Measurements from ENCODE around the gene GPN2.
"Not testable (repeated sequence)": the region's sequence is repeated elsewhere in the genome, so short reads cannot be mapped to it uniquely, and the experiment has no call there.

GPN2 gene

GRCh38 chr1:26844424-26845196 lies 45.5 kb downstream of the GPN2 start:
- TF ChIP-seq, protein P1, sequence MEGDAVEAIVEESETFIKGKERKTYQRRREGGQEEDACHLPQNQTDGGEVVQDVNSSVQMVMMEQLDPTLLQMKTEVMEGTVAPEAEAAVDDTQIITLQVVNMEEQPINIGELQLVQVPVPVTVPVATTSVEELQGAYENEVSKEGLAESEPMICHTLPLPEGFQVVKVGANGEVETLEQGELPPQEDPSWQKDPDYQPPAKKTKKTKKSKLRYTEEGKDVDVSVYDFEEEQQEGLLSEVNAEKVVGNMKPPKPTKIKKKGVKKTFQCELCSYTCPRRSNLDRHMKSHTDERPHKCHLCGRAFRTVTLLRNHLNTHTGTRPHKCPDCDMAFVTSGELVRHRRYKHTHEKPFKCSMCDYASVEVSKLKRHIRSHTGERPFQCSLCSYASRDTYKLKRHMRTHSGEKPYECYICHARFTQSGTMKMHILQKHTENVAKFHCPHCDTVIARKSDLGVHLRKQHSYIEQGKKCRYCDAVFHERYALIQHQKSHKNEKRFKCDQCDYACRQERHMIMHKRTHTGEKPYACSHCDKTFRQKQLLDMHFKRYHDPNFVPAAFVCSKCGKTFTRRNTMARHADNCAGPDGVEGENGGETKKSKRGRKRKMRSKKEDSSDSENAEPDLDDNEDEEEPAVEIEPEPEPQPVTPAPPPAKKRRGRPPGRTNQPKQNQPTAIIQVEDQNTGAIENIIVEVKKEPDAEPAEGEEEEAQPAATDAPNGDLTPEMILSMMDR (IDR thresholded peaks at IDR 0.05; ENCODE audit: low read depth, low read length, missing control alignments): no peak
- no peak overlapping the region for H3K4me3 ChIP-seq (ENCODE audit: low read depth, low read length)
- in situ Hi-C loops (cut with HindIII; ENCODE audit: low sequenced_read_pairs): no loop called here
- no peak for DNase-seq (ENCODE audit: low read depth)

DNA sequence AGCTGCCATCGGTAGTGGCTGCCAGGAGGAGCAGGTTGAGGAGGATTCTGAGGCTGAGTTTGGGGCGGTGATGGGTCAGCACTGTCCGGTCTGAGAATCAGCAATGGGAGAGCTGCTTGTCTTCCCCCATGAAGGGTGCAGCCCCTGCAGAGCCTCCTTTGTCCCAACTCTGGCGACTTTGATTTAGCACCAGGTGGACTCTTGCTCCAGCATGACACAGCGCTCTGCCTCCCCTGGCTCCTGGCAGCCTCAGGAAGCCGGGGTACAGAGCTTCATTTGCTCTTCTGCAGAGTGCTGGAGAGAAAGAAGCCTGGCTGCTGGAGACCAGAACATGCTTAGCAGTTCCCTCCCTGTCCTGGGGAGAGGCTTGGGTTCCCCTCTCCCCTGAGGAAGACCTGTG lies 50.3 kb downstream of the GPN2 start:
- TF ChIP-seq, protein P1 (IDR thresholded peaks at IDR 0.05; ENCODE audit: low read depth, low read length, missing control alignments): no peak
- H3K4me3 ChIP-seq (ENCODE audit: low read depth, low read length): no peak overlapping the region
- DNase-seq (ENCODE audit: low read depth): no peak
- in situ Hi-C loops (cut with HindIII; ENCODE audit: low sequenced_read_pairs): no loop called here

DNA sequence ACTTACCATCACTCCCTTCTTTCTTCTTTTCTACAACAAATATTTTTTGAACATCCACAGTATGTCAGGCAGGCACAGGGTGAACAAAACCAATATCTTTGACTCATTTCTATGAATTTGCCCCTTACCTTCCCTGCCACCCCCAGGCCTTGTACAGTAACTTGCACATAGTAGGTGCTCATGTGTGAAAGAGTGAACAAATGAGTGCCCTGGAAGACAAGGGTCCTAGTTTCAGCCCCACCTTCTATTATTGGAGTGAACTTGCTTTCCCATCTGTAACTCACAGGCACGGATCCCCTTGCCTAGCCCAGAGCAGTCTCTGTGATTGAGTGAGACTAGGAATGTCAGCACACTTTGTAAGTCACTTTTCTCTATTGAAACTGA lies 50.8 kb downstream of the GPN2 start:
- in situ Hi-C loops (cut with HindIII; ENCODE audit: low sequenced_read_pairs): no loop called here
- no peak overlapping the region for H3K4me3 ChIP-seq (ENCODE audit: low read depth, low read length)
- TF ChIP-seq, protein P1 (IDR thresholded peaks at IDR 0.05; ENCODE audit: low read depth, low read length, missing control alignments): no peak
- no peak for DNase-seq (ENCODE audit: low read depth)

DNA sequence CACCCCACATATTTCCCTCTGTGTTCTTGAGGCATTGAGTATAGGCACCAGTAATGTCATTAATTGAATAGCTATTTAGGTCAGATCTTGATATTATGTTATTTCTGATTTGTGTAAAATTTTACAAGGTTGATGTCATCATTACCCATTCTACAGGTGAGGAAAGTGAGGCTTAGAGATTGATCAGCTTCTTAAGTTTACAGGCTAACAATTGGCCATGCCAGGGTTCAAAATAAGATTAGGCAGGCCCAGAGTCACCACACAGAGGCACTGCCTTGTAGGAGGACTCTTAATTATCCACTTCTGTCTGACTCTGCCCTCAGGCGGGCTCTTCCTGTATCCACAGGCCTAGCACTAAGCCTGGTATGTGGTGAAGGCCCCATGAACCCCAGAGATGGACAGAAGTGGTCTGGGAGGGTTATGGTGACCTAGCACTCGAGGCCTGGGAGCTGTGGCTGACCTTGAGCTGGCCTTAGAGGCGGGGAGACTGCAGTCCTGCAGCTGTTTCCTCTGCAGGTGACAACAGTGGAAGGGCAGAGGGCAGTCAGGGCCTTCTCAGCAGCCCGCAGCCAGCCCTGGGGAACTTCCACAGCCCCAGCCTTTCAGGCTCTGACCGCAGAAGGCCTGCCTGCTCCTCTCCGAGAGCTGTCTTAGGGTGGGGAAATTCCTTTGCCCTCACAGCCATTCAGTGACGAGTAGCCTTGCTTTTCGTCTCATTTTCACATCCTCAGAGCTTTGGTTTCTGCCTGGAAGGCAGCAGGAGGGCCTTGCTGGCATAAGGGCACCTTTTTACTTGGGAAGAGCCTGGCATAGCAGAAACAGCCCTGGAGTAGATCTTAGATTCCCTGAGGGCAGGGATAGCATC lies 51.4 kb downstream of the GPN2 start:
- no peak for DNase-seq (ENCODE audit: low read depth)
- in situ Hi-C loops (cut with HindIII; ENCODE audit: low sequenced_read_pairs): no loop called here
- no peak overlapping the region for H3K4me3 ChIP-seq (ENCODE audit: low read depth, low read length)

DNA sequence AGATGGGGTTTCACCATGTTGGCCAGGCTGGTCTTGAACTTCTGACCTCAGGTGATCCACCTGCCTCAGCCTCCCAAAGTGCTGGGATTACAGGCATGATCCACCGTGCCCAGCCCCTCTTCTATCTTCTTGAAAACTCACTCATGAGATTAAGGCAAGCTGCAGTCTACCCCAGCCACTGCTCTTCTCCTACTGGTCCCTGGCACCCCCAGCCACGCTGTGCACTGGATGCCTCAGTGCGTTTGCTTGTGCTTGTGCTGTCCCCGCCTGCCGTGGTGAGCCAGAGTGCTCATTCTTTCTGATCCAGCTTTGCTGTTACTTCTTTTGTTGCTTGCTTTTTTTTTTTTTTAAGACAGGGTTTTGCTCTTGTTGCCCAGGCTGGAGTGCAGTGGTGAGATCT lies 52.4 kb downstream of the GPN2 start:
- in situ Hi-C loops (cut with HindIII; ENCODE audit: low sequenced_read_pairs); DNase-seq (ENCODE audit: low read depth): not testable (repeated sequence)

More for the DNA sequence above, 51.4 kb downstream of the GPN2 start:
- TF ChIP-seq, protein P1 (IDR thresholded peaks at IDR 0.05; ENCODE audit: low read depth, low read length, missing control alignments): no peak

DNA sequence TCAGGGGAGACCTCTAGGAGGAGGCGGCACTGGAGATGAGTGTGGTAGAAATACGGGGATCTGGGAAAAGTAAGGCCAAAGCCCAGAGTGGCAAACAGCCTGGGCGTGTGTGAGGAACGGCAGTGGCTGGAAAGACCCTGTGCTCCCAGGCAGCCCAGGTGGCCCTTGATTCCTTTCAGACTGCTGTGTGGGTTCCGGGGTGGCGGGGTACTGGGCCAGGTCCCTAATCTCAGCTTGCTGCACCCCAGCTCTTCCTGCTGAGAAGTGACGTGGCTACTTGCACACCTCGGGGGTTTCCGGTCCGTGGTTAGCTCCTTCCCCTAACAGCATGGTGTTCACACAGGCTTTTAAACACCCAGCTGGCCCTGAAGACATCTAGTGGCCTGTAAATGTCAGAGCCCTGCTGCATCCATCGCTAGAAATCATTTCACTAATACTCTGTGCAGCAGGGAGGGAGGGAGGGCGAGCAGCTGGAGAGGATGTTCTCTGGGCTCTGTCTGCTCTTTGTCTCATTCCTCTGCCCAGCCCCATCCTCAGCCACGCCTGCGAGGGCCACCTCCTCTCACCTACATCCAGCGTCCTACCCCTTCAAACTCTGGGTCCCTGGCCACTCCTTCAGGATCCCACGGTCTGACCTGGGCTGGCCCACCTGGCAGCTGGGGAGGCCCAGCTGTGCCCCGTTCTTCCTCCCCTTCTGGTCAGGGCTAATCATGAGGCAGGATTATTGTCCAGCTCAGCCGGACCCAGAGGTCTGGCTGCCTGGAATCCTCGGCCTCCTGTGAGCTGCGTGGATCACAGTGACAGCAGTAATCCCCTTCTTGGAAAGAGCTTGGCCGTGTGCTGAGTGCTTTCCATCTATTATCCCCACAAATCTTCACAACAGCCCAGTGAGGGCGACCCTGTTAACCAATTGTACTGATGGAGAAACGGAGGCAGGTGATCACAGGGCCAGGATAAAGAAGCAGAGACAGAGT lies 56.4 kb downstream of the GPN2 start:
- no peak overlapping the region for H3K4me3 ChIP-seq (ENCODE audit: low read depth, low read length)
- in situ Hi-C loops (cut with HindIII; ENCODE audit: low sequenced_read_pairs): loop anchor here (5.0 kb wide), 1 partner anchor 41 kb away; no protein-coding TSS in a partner anchor
- DNase-seq (ENCODE audit: low read depth): no peak
- TF ChIP-seq, protein P1 (IDR thresholded peaks at IDR 0.05; ENCODE audit: low read depth, low read length, missing control alignments): no peak

More for the DNA sequence above, 52.4 kb downstream of the GPN2 start:
- not testable (repeated sequence) for H3K4me3 ChIP-seq (ENCODE audit: low read depth, low read length)

Measured in astrocyte of the cerebellum (primary cell).